Activated CD8-positive, alpha-beta memory T cell treated with anti-CD3 and anti-CD28 coated beads, Interleukin-2, amount 50 U/mL, for 4 hours (primary cell): Measurements from ENCODE around the gene GRIP1.
A peak's percentile ranks its signal among the peaks of the same experiment; 100 is the strongest.

ENCODE experiments used
- DNase-seq: peaks from one replicate; pipeline ENCODE4 v3.0.0-alpha.2; 2020

GRIP1 gene

GRCh38 chr12:66430106-66430505 lies 248.8 kb downstream of the GRIP1 start:
- no peak for DNase-seq

GRCh38 chr12:66428870-66429269 lies 250.0 kb downstream of the GRIP1 start:
- no peak for DNase-seq

- DNase-seq = no peak
Measured at GRCh38 chr12:66428261-66428660, 250.6 kb downstream of the GRIP1 start.

GRCh38 chr12:66426696-66427095 lies 252.2 kb downstream of the GRIP1 start:
- DNase-seq = no peak

- DNase-seq = no peak
Measured at GRCh38 chr12:66423266-66423665, 255.6 kb downstream of the GRIP1 start.

GRCh38 chr12:66418908-66419307 lies 260.0 kb downstream of the GRIP1 start:
- no peak for DNase-seq

GRCh38 chr12:66417217-66417616 lies 261.7 kb downstream of the GRIP1 start:
- no peak for DNase-seq

GRCh38 chr12:66409195-66409871 lies 269.5 kb downstream of the GRIP1 start:
- peak; percentile 25 for DNase-seq

GRCh38 chr12:66405395-66405794 lies 273.5 kb downstream of the GRIP1 start:
- DNase-seq = no peak

- DNase-seq = no peak
Measured at GRCh38 chr12:66403746-66404145, 275.1 kb downstream of the GRIP1 start.

- no peak for DNase-seq
Measured at GRCh38 chr12:66399911-66400306, 279.0 kb downstream of the GRIP1 start.

GRCh38 chr12:66398931-66399910 lies 279.7 kb downstream of the GRIP1 start:
- no peak for DNase-seq

GRCh38 chr12:66397574-66398290 lies 281.1 kb downstream of the GRIP1 start:
- no peak for DNase-seq

- no peak for DNase-seq
Measured at GRCh38 chr12:66393890-66394289, 285.0 kb downstream of the GRIP1 start.

- DNase-seq = no peak
Measured at GRCh38 chr12:66392266-66392915, 286.5 kb downstream of the GRIP1 start.

- no peak for DNase-seq
Measured at GRCh38 chr12:66388517-66388916, 290.4 kb downstream of the GRIP1 start.

GRCh38 chr12:66387117-66387516 lies 291.8 kb downstream of the GRIP1 start:
- DNase-seq = no peak

- DNase-seq = no peak
Measured at GRCh38 chr12:66380769-66381535, 297.9 kb downstream of the GRIP1 start.

- DNase-seq = no peak
Measured at GRCh38 chr12:66379616-66380015, 299.3 kb downstream of the GRIP1 start.

- no peak for DNase-seq
Measured at GRCh38 chr12:66375560-66375959, 303.3 kb downstream of the GRIP1 start.

- no peak for DNase-seq
Measured at GRCh38 chr12:66371982-66372381, 306.9 kb downstream of the GRIP1 start.
